GM21423 (cell line): ENCODE measurements around the gene PALD1.
"Not testable (repeated sequence)": the region's sequence is repeated elsewhere in the genome, so short reads cannot be mapped to it uniquely, and the experiment has no call there.

Experiments used
- ATAC-seq: cut with Tn5 transposase; IDR thresholded peaks from one replicate; pipeline ENCODE4 v1.9.1; 2021; ENCODE audit warnings: mild to moderate bottlenecking, moderate library complexity; ENCODE audit not compliant: unreplicated experiment

Gene PALD1

DNA sequence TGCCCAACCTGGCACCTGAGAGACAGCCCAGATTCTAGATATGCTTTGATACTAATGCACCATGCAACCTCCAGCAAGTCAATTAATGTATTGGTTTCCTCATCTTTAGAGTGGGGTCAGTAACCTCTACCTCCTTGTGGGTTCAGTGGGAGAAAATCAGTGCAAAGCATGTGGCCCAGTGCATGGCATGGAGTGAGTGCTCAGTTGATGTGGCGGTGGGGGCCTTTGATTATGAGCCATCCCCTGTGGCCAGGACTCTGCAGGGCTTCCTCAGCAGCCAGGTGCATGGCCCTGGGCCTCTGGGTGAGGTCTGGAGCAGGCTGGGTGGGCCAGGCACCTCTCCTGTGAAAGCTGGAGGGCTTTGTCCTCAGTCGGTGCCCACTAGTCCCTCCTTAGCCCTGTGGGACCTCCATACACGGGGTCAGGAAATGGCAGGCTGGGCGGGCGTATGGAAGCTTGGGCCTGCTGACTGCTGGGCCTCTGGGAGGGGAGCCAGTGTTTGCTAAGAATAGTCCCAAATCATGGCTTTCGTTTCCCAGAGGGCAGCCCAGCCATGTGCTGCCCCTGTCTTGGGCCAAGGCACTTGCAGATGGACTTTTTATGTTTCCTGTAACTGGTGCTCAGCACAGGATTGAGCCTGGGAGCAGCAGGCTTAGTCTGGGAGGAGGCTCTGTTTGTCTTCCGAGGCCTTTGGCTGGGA, 3.4 kb downstream of the PALD1 start:
- ATAC-seq, result no peak

DNA sequence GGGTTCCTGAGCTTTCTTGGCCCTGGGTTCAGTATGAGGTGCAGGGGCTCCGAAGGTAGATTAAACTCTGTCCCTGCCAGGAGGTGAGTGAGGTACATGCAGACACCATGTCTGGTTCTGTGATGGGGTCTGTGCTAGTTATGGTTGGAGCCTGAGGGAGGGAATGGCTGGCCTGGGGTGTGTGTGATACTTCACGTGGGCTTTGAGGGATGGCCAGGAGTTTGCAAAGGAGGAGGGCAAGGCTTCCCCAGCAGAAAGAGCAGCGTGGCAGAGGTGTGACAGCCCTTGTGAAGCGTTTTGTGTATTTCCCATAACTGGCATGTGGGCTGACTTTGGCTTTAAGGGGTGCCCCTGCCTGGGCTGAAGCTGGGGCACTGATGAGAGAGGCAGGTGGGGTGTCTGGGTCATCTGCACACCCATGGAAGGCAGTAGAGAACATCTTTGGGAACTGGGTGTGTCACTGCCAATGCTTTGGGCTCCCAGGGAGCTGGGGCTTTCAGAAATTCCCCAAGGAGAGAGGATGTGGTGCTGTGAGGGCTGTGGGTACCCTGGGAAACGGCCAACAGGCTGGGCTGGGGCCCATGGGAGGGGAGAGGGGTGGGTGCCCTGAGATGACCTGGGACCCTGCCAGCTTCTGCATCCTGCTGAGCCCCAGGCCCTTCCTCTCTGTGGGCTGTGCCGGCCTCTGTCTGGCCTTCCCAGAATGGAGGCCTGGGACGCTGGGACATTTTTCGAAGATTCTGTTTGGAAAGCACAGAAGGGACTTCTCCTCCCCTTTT, 4.6 kb downstream of the PALD1 start:
- ATAC-seq, result no peak

DNA sequence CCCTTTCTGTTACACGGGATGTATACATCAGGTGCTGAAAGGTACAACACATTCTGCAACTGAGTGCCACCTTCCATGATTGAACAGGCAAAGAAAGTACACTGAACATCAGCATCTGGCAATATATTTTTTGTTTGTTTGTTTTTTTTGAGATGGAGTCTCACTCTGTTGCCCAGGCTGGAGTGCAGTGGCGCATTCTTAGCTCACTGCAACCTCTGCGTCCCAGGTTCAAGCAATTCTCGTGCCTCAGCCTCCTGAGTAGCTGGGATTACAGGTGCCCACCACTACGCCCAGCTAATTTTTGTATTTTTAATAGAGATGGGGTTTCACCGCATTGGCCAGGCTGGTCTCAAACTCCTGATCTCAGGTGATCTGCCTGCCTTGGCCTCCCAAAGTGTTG, 5.3 kb downstream of the PALD1 start:
- ATAC-seq, result not testable (repeated sequence)

DNA sequence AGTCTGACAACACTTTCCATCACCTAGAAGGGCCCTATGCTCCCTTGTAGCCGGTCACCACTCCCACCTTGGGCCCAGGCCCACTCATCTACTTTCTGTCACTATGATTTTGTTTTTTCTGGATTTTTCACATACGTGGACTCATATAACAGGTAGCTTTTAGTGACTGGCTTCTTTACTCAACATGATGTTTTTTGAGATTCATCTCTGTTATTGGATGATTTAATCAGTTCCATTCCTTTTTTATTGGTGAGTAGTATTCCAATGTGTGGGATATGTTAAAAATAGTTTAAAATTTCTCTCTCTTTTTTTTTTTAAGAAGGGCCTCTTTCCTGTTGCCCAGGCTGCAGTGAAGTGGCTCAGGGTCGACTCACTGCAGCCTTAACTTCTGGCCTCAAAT, 9.3 kb downstream of the PALD1 start:
- ATAC-seq, result no peak

DNA sequence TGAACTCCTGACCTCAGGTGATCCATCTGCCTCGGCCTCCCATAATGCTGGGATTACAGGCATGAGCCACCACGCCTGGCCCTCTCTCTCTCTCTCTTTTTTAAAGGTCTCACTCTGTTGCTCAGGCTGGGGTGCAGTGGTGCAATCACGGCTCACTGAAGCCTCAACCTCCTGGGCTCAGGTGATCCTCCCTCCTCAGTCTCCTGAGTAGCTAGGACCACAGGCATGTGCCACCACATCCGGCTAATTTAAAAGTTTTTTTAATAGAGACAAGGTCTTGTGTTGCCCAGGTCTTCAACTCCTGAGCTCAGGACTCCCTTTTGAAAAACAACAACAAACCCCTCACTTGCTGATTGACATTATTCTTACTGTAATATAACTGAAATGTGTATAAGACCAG, 11.6 kb downstream of the PALD1 start:
- no peak for ATAC-seq

DNA sequence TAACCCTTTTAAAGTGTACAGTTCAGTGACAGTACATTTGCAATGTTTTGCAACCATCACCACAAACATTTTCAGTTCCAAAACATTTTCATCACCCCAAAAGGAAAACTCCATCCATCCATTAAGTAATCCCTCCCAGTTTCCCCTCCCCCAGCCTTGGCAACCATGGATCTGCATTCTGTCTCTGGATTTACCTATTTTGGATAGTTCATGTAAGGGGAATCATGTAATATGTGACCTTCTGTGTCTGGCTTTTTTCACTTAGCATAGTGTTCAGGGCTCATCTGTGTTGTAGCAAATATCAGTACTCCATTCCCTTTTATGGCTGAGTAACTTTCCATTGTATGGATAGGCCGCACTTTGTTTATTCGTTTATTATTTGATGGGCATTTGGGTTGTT, 13.0 kb downstream of the PALD1 start:
- ATAC-seq, result no peak

DNA sequence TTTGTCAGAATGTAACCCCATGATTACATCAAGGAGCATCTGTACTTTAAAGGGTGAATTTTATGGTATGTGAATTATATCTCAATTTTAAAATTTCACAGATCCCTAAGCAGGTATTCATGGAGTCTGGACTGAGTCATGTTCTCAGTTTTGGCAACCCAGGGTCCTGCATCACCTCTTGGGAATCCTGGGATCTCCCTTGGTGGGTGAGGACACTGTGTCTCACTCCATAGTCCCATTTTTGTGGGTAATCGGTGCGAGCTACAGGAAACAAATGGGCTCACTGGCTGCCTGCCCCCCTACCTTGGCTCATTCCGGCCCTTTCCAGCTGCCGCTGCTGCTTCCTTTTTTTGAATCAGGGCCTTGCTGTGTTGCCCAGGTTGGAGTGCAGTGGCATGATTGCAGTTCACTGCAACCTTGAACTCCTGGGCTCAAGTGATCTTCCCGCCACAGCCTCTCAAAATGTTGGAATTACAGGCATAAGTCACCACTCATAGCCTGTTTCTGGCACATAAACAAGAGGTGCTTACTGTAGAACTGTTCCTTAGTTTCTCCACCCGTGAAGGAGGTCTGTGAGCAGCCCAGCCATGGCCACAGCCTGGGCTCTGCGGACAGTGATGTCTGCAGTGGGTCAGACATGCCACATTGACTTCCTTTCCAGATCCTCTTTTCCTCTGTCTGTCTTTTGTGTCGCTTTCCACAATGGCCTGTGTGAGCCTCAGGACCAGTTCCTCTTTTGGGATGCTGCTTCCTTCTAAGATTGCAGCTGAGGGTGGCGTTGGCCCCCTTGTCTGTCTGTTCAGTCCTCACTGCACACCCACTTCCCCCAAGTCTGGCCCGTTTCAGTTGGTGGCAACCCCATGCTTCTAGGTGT, 14.5 kb downstream of the PALD1 start:
- peak; percentile 31 for ATAC-seq

DNA sequence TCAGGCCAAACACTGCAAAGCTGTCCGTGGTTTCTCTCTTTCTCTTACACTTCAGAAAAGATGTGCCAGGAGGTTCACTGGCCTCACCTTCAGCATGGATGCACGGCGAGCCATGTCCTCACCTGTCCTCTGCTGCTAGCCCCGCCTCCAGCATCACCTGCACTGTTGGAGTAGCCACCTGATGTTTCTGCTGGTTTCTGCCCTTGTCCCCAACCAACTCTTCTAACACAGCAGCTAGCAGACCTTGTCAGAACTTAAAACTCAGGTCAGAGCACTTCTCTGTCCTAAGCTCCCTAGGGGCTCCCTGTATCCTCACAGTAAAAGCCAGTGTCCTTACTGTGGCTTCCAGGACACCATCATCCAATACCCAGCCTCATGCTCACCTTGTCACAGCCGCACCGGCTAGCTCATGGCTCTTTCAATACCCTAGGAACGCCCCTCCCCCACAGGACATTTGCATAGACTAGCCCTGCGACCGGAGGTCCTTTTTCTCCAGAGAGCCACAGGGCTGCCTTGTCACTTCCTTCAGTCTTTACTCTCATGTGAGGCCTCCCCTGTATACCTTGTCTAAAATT, 15.2 kb downstream of the PALD1 start:
- peak; percentile 75 for ATAC-seq

DNA sequence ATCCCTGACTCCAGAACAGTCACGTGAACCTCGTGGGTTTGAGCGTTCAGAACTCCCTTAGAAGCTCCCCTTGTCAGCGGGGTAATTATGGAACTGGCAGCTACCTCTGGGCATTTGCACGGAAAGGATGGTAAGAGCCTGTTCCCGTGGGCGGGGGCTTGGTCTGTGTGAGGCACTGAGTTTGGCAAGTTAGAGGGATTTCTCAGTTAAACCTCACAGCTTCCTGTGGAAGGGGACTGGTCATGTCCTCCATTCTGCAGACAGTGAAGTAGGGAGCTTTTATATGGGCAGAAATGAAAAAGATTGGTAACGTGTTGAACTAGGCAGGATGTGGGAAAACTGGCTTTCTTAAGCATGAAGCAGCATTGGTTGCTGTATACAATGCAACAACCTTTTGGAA, 16.0 kb downstream of the PALD1 start:
- no peak for ATAC-seq

DNA sequence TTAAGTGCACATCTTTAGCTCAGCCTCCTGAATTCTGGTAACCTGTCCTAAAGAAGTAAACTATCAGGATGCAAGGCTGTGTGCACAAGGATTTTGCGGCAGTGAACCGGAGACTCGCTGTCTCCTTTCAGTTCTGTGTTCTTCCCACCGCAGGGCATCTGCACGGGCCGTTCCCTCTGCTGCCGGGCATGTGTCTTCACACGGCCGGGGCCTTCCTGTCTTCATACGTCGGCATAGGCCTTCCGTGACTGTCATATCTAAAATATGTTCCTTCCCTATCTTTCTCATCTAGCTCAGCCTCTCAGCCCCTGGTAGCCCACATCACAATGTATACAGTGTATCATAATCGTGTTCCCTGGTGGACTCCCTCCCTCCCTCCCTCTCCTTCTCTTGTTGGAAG, 16.4 kb downstream of the PALD1 start:
- no peak for ATAC-seq

DNA sequence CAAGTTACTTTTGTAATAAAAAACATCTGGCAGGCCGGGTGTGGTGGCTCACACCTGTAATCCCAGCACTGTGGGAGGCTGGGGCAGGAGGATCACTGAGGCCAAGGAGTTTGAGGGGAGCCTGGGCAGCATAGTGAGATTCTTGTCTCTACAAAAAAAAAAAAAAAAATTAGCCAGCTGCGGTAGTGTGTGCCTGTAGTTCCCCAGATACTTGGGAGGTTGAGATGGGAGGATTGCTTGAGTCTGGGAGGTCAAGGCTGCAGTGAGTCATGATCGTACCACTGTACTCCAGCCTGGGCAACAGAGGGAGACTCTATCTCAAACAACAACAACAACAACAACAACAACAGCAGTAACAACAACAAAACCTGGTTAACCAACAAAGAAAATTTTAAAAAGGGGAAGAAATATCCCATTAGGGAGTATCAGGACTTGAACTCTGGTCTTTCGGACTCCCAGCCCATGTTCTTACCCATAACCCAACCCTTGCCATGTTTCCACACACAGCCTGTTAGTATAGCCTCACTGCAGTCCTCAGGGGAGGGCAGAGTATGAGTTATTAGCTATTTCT, 17.2 kb downstream of the PALD1 start:
- ATAC-seq, result no peak

DNA sequence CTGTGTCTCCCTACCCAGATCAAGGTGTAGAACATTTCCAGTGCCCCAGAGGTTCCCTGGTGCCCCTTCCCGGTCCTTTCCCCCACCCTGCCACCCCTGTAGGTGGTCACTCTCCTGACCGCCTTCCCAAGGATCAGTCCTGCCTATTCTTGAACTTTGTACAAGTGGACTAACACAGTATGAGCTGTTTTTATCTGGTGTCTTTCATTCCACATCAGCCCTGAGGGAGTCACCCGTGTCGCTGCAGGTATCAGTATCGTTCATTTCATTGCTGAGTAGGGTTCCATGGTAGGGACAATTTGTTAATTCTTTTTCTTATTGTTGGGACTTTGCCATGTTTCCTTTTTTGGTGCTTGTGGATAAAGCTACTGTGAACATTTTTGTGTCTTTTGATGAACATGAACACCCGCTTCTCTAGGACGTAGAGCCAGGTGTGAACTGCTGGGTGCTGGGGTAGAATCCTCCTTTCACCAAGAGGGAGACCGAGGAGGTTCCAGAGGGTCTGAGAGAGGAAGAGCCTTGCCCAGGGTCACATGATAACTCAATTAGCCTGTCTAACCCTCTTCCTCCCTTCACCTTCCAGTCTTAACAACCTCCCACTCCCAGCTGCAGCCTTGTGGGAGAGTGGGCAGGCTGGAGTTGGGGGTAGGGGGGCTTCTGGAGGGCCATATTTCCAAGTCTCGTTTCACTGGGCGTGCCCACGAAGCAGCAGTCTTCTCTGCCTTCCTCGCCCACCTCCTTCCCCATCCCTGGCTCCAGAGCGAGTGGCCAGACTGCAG, 18.0 kb downstream of the PALD1 start:
- ATAC-seq, result no peak

DNA sequence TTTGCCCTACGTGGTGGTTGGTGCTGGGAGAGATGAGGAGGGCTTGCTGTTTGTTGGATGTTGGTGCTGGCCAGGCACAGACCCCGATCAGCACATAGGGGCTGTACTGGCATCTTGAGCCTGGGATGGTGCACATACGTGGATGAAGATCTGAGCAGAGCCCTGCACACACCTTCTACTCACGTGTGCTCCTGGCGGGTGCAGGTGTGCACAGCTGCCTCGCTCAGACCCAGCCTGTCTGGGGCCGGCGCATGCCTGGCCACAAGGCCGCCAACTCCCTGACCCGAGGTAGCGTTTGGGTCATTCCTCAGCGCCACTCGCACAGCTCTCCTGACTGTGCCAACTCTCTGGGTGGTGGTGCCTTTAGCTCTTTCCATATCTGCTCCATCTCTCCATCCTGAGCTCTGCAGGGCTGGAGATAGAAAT, 18.6 kb downstream of the PALD1 start:
- ATAC-seq, result no peak

DNA sequence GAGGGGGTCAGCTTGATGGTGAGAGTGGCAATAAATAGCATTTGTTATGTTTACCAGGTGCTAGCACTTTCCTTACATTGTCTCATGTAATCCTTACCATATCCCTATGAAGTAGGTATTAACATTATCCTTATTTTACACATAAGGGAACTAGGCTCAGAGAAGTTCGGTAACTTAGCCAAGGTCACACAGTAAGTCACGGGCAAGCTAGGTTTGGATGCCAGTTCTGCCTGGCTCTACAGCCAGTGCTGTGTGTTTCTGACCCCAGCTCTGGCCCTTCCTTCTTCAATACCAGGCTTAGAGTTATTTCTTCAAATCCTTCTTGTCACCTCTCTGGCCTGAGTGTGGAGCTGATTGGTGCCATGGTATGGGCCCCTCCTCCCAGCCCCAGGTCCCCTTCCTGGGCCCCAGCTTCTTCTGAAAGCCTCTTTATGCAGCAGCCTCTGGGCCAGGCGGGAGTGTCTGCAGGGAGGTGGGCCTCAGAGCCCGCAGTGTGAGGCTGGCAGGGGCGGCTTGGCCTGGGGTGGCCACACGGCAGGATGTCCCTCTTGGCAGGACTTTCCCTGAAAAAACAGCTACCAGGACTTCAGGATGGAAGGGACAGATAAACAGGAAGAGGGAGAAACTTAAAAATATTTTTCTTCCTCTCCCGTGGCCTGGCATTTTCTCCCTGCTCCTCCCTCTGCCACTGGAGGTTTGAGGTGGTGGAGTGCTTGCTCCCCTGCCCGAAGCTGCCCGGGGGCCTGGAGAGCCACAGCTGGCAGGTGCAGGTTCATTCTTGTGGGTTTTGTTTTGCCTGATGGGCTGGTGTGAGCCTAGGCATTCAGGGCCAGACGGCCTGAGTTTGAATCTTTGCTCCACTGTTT, 20.6 kb downstream of the PALD1 start:
- ATAC-seq, result no peak

DNA sequence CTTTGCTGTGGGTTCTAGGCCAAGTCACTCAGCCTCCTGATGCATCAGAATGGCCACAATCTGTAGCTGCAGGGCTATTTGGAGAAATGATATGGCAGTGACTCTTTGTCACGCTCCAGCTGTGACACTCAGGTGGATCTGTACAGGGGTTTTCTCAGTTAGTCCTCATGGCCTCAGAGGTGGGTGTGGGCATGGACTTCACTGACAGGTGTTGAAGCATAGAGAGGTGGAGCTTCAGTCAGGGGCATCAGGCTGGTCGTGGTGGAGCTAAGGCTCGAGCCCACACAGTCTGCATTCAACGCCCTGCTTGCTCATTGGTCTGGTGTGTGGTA, 21.2 kb downstream of the PALD1 start:
- ATAC-seq, result no peak

DNA sequence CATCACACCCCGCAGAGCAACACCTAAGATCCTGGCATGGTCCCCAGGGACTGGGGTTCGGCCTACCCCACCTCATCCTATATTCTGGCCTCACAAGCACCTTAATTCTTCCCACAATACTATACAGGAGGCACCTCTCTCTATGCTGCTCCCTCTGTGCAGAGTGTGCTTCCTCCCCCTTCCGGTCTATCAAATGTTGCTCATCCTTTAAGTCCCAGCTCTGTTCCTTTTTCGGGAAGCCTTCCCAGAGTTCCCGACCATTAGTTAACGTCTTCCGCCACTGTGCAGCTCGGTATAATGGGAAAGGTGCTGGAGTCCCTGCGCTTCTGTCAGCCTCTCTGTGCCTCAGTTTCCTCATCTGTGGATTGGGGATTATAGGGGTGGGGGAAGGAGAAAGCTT, 21.8 kb downstream of the PALD1 start:
- no peak for ATAC-seq

DNA sequence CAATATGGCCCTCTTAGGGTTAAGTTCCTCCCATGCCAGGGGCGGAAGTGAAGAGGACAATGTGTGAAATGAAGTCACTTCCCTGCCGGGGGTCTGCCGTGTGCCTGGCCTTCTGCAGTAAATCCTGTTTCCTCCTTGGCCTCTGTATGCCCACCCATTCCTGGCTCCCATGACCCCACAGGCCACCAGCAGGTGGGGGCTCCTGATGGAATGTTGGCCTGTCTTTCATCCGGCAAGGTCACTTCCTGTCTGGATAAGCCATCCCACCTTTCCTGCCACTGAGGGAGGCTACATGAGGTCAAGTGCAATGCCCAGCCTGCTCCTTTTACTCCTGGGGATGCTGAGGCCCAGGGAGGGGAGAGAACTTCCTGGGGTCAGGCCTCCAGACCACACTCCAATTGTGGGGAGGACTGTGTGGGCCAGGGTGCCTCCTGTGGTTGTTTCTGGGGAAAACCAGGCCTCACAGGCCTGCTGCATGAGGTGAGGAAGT, 22.3 kb downstream of the PALD1 start:
- no peak for ATAC-seq

DNA sequence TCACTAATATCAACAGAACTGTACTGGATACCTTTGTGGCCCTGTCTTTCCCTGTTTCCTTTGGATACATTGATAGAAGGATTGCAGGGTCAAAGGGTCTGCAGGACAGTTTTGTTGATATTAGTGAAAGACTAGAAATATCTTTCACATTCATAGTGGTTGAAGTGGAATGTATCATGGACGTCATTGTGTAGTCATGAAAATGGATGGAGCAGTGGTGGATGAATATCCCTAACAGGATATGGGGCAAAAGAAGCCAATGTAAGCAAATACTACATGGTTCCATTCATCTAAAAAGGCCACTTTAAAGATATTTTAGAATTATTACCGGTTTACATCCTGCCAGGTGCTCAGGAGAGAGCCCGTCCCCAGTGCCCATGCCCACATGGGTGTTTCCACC, 23.8 kb downstream of the PALD1 start:
- ATAC-seq, result no peak

DNA sequence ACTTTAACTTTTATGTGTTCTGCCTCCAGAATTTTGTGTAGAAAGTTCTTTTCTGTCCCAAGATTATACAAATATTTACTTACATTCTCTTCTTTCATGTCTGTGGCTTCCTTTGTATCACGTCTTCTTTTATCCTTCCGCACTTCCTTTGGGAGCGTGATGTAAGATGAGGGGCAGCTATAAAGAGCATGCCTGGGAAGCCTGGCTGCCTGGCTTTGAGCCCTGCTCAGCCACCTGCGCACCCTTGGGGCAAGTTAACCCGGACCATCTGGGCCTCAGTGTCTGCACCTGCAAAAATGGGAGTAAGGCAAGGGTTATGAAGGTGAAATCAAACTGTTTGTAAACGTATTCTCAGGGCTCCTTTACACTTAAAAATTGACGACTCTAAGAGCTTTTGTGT, 25.2 kb downstream of the PALD1 start:
- no peak for ATAC-seq
